ENCODE results near the gene LDLRAD3.

LDLRAD3 gene

GRCh38 chr11:36142439-36142838, 198.6 kb downstream of the LDLRAD3 start:
- Histone ChIP-seq H3K79me2 (ENCODE audit: insufficient read depth, low read length) (no peaks in the 10 kb centered on the region), H3K9me2 (replicated peaks; ENCODE audit: low read depth, low read length) (no peaks in the 10 kb centered on the region), H2AFZ (ENCODE audit: low read length) (no peak overlapping the region), H3K9ac (ENCODE audit: low read depth, low read length, poor library complexity, severe bottlenecking) (no peak overlapping the region), H3K36me3 (ENCODE audit: insufficient read depth, low read length) (no peaks in the 10 kb centered on the region), H4K20me1 (ENCODE audit: insufficient read depth, low read length, poor library complexity, severe bottlenecking) (no peaks in the 10 kb centered on the region), H3F3A (ENCODE audit: low read depth) (no peaks in the 10 kb centered on the region), H3K4me1 (ENCODE audit: insufficient read depth, low read length, poor library complexity, severe bottlenecking) (no peaks in the 10 kb centered on the region), H3K27me3 (ENCODE audit: insufficient read depth, low read length, poor library complexity, severe bottlenecking) (no peaks in the 10 kb centered on the region), H3K4me2 (ENCODE audit: low read depth, low read length, poor library complexity, severe bottlenecking) (no peak overlapping the region), H3K4me3 (ENCODE audit: low read length, poor library complexity, severe bottlenecking) (no peak overlapping the region), H3K9me3 (ENCODE audit: insufficient read depth, low read depth, low read length) (no peaks in the 10 kb centered on the region)
- no peak for TF ChIP-seq CTCF (conservative IDR thresholded peaks at IDR 0.05; ENCODE audit: low read length)

GRCh38 chr11:36142879-36143278, 199.0 kb downstream of the LDLRAD3 start:
- Histone ChIP-seq H3K9me3 (ENCODE audit: insufficient read depth, low read depth, low read length) (no peaks in the 10 kb centered on the region), H3K4me1 (ENCODE audit: insufficient read depth, low read length, poor library complexity, severe bottlenecking) (no peaks in the 10 kb centered on the region)
- TF ChIP-seq EZH2phosphoT487 (IDR thresholded peaks at IDR 0.05; ENCODE audit: borderline replicate concordance) (no peak), CTCF (conservative IDR thresholded peaks at IDR 0.05; ENCODE audit: low read length) (no peak)

GRCh38 chr11:36146437-36146836, 202.6 kb downstream of the LDLRAD3 start:
- Histone ChIP-seq H3K27me3 (ENCODE audit: insufficient read depth, low read length, poor library complexity, severe bottlenecking) (no peaks in the 10 kb centered on the region), H3K4me1 (ENCODE audit: insufficient read depth, low read length, poor library complexity, severe bottlenecking) (peaks cover 12% of the 10 kb centered on the region), H3K4me2 (ENCODE audit: low read depth, low read length, poor library complexity, severe bottlenecking) (no peak overlapping the region), H2AFZ (ENCODE audit: low read length) (no peak overlapping the region), H3K9me3 (ENCODE audit: insufficient read depth, low read depth, low read length) (no peaks in the 10 kb centered on the region), H3F3A (ENCODE audit: low read depth) (no peaks in the 10 kb centered on the region), H3K36me3 (ENCODE audit: insufficient read depth, low read length) (no peaks in the 10 kb centered on the region), H3K79me2 (ENCODE audit: insufficient read depth, low read length) (no peaks in the 10 kb centered on the region), H3K4me3 (ENCODE audit: low read length, poor library complexity, severe bottlenecking) (no peak overlapping the region), H3K9ac (ENCODE audit: low read depth, low read length, poor library complexity, severe bottlenecking) (no peak overlapping the region), H4K20me1 (ENCODE audit: insufficient read depth, low read length, poor library complexity, severe bottlenecking) (no peaks in the 10 kb centered on the region), H3K9me2 (replicated peaks; ENCODE audit: low read depth, low read length) (no peaks in the 10 kb centered on the region)
- TF ChIP-seq EZH2phosphoT487 (IDR thresholded peaks at IDR 0.05; ENCODE audit: borderline replicate concordance), result no peak
- TF ChIP-seq CTCF (conservative IDR thresholded peaks at IDR 0.05; ENCODE audit: low read length), result no peak

More at GRCh38 chr11:36142879-36143278, 199.0 kb downstream of the LDLRAD3 start:
- no peaks in the 10 kb centered on the region for H3K9me2 ChIP-seq (replicated peaks; ENCODE audit: low read depth, low read length)
- no peaks in the 10 kb centered on the region for H3K36me3 ChIP-seq (ENCODE audit: insufficient read depth, low read length)
- H4K20me1 ChIP-seq (ENCODE audit: insufficient read depth, low read length, poor library complexity, severe bottlenecking), result no peaks in the 10 kb centered on the region
- no peaks in the 10 kb centered on the region for H3K27me3 ChIP-seq (ENCODE audit: insufficient read depth, low read length, poor library complexity, severe bottlenecking)
- no peaks in the 10 kb centered on the region for H3F3A ChIP-seq (ENCODE audit: low read depth)
- H3K79me2 ChIP-seq (ENCODE audit: insufficient read depth, low read length), result no peaks in the 10 kb centered on the region
- no peak overlapping the region for H3K4me3 ChIP-seq (ENCODE audit: low read length, poor library complexity, severe bottlenecking)
- no peak overlapping the region for H2AFZ ChIP-seq (ENCODE audit: low read length)
- H3K9ac ChIP-seq (ENCODE audit: low read depth, low read length, poor library complexity, severe bottlenecking), result no peak overlapping the region
- no peak overlapping the region for H3K4me2 ChIP-seq (ENCODE audit: low read depth, low read length, poor library complexity, severe bottlenecking)

Data from Loucy (cell line).